ENCODE data around the gene FUT8.

GRCh38 chr14:65689070-65689469, 276.5 kb downstream of the FUT8 start:
- TF ChIP-seq TSHZ2 (CRISPR knock-in tag; IDR thresholded peaks at IDR 0.05) (no peak), GLIS3 (CRISPR knock-in tag; IDR thresholded peaks at IDR 0.05) (no peak), ZFP30 (CRISPR knock-in tag; IDR thresholded peaks at IDR 0.05) (no peak), CREB5 (CRISPR knock-in tag; IDR thresholded peaks at IDR 0.05; ENCODE audit: low read depth) (no peak), RARB (CRISPR knock-in tag; IDR thresholded peaks at IDR 0.05) (no peak), PATZ1 (CRISPR knock-in tag; IDR thresholded peaks at IDR 0.05; ENCODE audit: borderline replicate concordance) (no peak), ARNTL (CRISPR knock-in tag; IDR thresholded peaks at IDR 0.05; ENCODE audit: borderline replicate concordance, low read depth) (no peak), SNAI2 (CRISPR knock-in tag; IDR thresholded peaks at IDR 0.05) (no peak)
